GM12872 (cell line): Measurements from ENCODE around the gene RAD51B.

Source experiments
- TF ChIP-seq, protein P1 (sequence below): IDR thresholded peaks from 3 replicates; pipeline ENCODE4 v1.5.1; 2011; ENCODE audit warnings: low read depth, mild to moderate bottlenecking, low read length, moderate library complexity; ENCODE audit not compliant: insufficient read depth

Gene RAD51B

GRCh38 chr14:68521961-68522509 is 702.5 kb downstream of the RAD51B start:
- TF ChIP-seq, protein P1, sequence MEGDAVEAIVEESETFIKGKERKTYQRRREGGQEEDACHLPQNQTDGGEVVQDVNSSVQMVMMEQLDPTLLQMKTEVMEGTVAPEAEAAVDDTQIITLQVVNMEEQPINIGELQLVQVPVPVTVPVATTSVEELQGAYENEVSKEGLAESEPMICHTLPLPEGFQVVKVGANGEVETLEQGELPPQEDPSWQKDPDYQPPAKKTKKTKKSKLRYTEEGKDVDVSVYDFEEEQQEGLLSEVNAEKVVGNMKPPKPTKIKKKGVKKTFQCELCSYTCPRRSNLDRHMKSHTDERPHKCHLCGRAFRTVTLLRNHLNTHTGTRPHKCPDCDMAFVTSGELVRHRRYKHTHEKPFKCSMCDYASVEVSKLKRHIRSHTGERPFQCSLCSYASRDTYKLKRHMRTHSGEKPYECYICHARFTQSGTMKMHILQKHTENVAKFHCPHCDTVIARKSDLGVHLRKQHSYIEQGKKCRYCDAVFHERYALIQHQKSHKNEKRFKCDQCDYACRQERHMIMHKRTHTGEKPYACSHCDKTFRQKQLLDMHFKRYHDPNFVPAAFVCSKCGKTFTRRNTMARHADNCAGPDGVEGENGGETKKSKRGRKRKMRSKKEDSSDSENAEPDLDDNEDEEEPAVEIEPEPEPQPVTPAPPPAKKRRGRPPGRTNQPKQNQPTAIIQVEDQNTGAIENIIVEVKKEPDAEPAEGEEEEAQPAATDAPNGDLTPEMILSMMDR: no peak

GRCh38 chr14:68522510-68523325 is 703.1 kb downstream of the RAD51B start:
- TF ChIP-seq, protein P1: no peak

DNA sequence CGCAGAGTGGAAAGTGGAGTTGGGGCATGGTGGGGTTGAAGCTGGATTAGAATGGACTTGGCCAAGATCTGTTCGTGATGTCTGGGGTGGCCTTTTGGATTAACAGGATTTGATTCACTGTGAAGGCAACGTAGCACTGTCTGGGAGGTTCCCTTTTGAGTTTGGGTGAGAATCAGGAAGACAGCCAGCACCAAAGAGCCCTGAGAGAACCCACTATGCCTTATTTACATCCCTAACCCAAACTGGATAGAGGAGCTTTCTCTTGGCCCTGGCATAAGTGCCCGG is 703.7 kb downstream of the RAD51B start:
- TF ChIP-seq, protein P1: no peak

GRCh38 chr14:68523989-68524725 is 704.6 kb downstream of the RAD51B start:
- TF ChIP-seq, protein P1: no peak

GRCh38 chr14:68525516-68525915 is 705.9 kb downstream of the RAD51B start:
- TF ChIP-seq, protein P1: no peak

- TF ChIP-seq, protein P1: no peak
These were observed 707.0 kb downstream of the RAD51B start for GRCh38 chr14:68526512-68527091.

DNA sequence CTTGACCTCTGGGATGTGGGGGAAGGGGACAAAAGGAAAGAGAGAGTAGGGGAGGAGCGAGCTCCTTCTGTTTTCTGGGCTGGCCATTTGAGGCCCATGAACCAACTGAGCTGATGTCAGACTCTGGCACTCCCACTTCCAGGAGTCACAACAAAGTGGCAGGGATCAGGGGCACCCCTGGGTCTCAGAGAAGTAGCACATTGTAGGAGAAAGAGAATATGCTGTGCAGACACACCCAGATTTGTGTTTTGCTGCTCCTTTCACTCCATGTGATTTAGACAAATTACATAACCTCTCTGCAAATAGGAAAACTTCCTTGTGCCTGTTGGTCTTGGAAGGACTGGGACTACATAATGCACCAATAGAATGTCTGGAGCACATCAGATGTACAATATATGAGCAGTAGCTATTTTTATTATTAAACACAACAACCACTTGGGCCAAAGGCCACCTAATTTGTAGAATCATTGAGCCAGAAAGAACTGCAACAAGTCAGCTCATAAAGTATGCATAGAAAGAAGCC is 707.8 kb downstream of the RAD51B start:
- TF ChIP-seq, protein P1: no peak
